HepG2 (cell line): ENCODE results near the gene LGALS8. TPM values are rescaled to one million over a fixed set of nuclear protein-coding genes. Genes with fewer than 3 reads are reported as not detected.

Experiments
- CEBPZ ChIP-seq: IDR thresholded peaks from 2 replicates; pipeline ENCODE4 v1.6.1; 2012; ENCODE audit warnings: low read length, improper control_type of control experiment
- JUNB ChIP-seq: sonication (generic); formaldehyde crosslinking; IDR thresholded peaks from 2 replicates; pipeline ENCODE4 v1.8.0; 2022; ENCODE audit warnings: missing genetic modification reagents, mild to moderate bottlenecking, borderline replicate concordance
- KLF12 ChIP-seq: sonication (generic); formaldehyde crosslinking; IDR thresholded peaks from 2 replicates; pipeline ENCODE4 v1.4.0; 2020; ENCODE audit warnings: missing genetic modification reagents, borderline replicate concordance
- KLF16 ChIP-seq, 2 experiments: sonication (generic) in 1 of 2; formaldehyde crosslinking in 1 of 2; IDR thresholded peaks; 2 replicates each; pipeline versions ENCODE4 v1.6.1 to v1.8.0; 2016 to 2023; ENCODE audit warnings: missing genetic modification reagents in 2 of 2, missing compliant biosample characterization in 1 of 2
- MYNN ChIP-seq: sonication (generic); formaldehyde crosslinking; IDR thresholded peaks from 2 replicates; pipeline ENCODE4 v1.4.0; 2020; ENCODE audit warnings: mild to moderate bottlenecking, low read depth, missing genetic modification reagents
- NCOA2 ChIP-seq: sonication (generic); formaldehyde crosslinking; IDR thresholded peaks from 2 replicates; pipeline ENCODE4 v1.8.0; 2022; ENCODE audit warnings: inconsistent platforms
- NFATC3 ChIP-seq: sonication (generic); formaldehyde crosslinking; IDR thresholded peaks from 2 replicates; pipeline ENCODE4 v1.5.1; 2020; ENCODE audit warnings: mild to moderate bottlenecking, missing genetic modification reagents
- NR2C2 ChIP-seq: sonication (generic); formaldehyde crosslinking; IDR thresholded peaks from 2 replicates; pipeline ENCODE4 v1.4.0; 2020; ENCODE audit warnings: missing genetic modification reagents, mild to moderate bottlenecking, moderate library complexity, borderline replicate concordance
- PITX1 ChIP-seq: sonication (generic); formaldehyde crosslinking; IDR thresholded peaks from 2 replicates; pipeline ENCODE4 v1.5.1; 2020; ENCODE audit warnings: mild to moderate bottlenecking, missing genetic modification reagents
- RBM22 ChIP-seq: fragments of 200-400 bp; formaldehyde crosslinking; optimal IDR thresholded peaks from 2 replicates; pipeline ENCODE3; 2017; ENCODE audit warnings: mild to moderate bottlenecking, low read length, moderate library complexity
- SALL1 ChIP-seq: sonication (generic); formaldehyde crosslinking; IDR thresholded peaks from 2 replicates; pipeline ENCODE4 v1.8.0; 2022; ENCODE audit warnings: mild to moderate bottlenecking, missing genetic modification reagents
- SOX6 ChIP-seq, 2 experiments: fragments of 450-650 bp in 1 of 2; sonication (generic) in 1 of 2; formaldehyde crosslinking in 1 of 2; IDR thresholded peaks; 2 replicates each; pipeline versions ENCODE4 v1.4.0 to v1.6.1; 2017 to 2020; ENCODE audit warnings: antibody characterized with exemption in 1 of 2, mild to moderate bottlenecking in 1 of 2, missing genetic modification reagents in 1 of 2
- TFDP1 ChIP-seq: IDR thresholded peaks from 2 replicates; pipeline ENCODE4 v1.6.1; 2016; ENCODE audit warnings: missing compliant biosample characterization, missing genetic modification reagents, borderline replicate concordance
- THRA ChIP-seq: sonication (generic); formaldehyde crosslinking; IDR thresholded peaks from 2 replicates; pipeline ENCODE4 v1.4.0; 2020; ENCODE audit warnings: missing genetic modification reagents, borderline replicate concordance
- ZBTB38 ChIP-seq: sonication (generic); formaldehyde crosslinking; IDR thresholded peaks from 2 replicates; pipeline ENCODE4 v1.5.1; 2020; ENCODE audit warnings: mild to moderate bottlenecking, missing genetic modification reagents
- ZBTB49 ChIP-seq: sonication (generic); formaldehyde crosslinking; IDR thresholded peaks from 2 replicates; pipeline ENCODE4 v1.4.0; 2020; ENCODE audit warnings: missing genetic modification reagents, borderline replicate concordance
- ZKSCAN8 ChIP-seq: IDR thresholded peaks from 2 replicates; pipeline ENCODE4 v1.6.1; 2016; ENCODE audit warnings: borderline replicate concordance, missing genetic modification reagents, missing compliant biosample characterization
- ZNF138 ChIP-seq: sonication (generic); formaldehyde crosslinking; IDR thresholded peaks from 2 replicates; pipeline ENCODE4 v1.5.0; 2020; ENCODE audit warnings: mild to moderate bottlenecking, low read depth, missing genetic modification reagents
- ZNF33A ChIP-seq: sonication (generic); formaldehyde crosslinking; IDR thresholded peaks from 2 replicates; pipeline ENCODE4 v1.5.1; 2020; ENCODE audit warnings: missing genetic modification reagents, mild to moderate bottlenecking, moderate library complexity, borderline replicate concordance
- ZNF569 ChIP-seq: sonication (generic); formaldehyde crosslinking; IDR thresholded peaks from 2 replicates; pipeline ENCODE4 v1.5.0; 2020; ENCODE audit warnings: mild to moderate bottlenecking, missing genetic modification reagents, moderate library complexity, borderline replicate concordance
- ZNF878 ChIP-seq: sonication (generic); formaldehyde crosslinking; IDR thresholded peaks from 2 replicates; pipeline ENCODE4 v1.8.1; 2023; ENCODE audit warnings: mild to moderate bottlenecking, missing genetic modification reagents, moderate library complexity
- polyA plus RNA-seq, 8 experiments: library from polyadenylated mRNA; depleted of rRNA in 3 of 8; stranded (reverse) in 7 of 8; unstranded in 1 of 8; fragments of >200 nt; fragmentation: Illumina TruSeq in 4 of 8; extraction: Trizol in 4 of 8; gene quantifications; 2 replicates each; pipeline versions ENCODE4 v1.2.1 to v1.2.3, GENCODE V29; 2011 to 2016; ENCODE audit warnings: low read depth in 4 of 8, missing spikeins in 1 of 8, mixed read lengths in 1 of 8; ENCODE audit not compliant: insufficient read depth in 1 of 8
- total RNA-seq, 5 experiments: library from RNA; depleted of rRNA; stranded (reverse); fragments of >200 nt; fragmentation: Illumina TruSeq; extraction: Trizol; gene quantifications; 2 replicates each; pipeline ENCODE4 v1.2.3, GENCODE V29; 2016; ENCODE audit warnings: low read depth in 1 of 5

The LGALS8 gene
- total and polyA plus RNA-seq, 2 of the 13 experiments (the other 11 are each of a cell fraction or from before 2014, with no cell fraction given): 29.3 to 185 TPM

- TF ChIP-seq CEBPZ: no peak
- peak; percentile 99 for TF ChIP-seq THRA (CRISPR knock-in tag)
- no peak; the same call in 1 of the 2 replicates for TF ChIP-seq SALL1 (CRISPR knock-in tag)
- TF ChIP-seq NCOA2 (CRISPR knock-in tag): peak; percentile 84
- no peak for TF ChIP-seq ZNF569 (CRISPR knock-in tag)
- peak; percentile 94 for TF ChIP-seq PITX1
- TF ChIP-seq TFDP1: no peak
- TF ChIP-seq SOX6 (IDR thresholded peaks at IDR 0.05): no peak
- no peak for TF ChIP-seq SOX6 (CRISPR knock-in tag; IDR thresholded peaks at IDR 0.05)
- TF ChIP-seq KLF16 (CRISPR knock-in tag; IDR thresholded peaks at IDR 0.05): peak in 1 of 2 experiments; percentile 36; a peak in 1 of 4 replicates
- no peak for TF ChIP-seq NFATC3 (CRISPR knock-in tag)
- no peak for TF ChIP-seq ZNF138
- TF ChIP-seq ZKSCAN8 (CRISPR knock-in tag): peak; percentile 60; the same call in 1 of the 2 replicates
- no peak for TF ChIP-seq JUNB (CRISPR knock-in tag)
- TF ChIP-seq NR2C2 (CRISPR knock-in tag): no peak
- no peak for TF ChIP-seq ZBTB49 (CRISPR knock-in tag)
- TF ChIP-seq ZNF33A (CRISPR knock-in tag): no peak
- no peak for TF ChIP-seq MYNN
- no peak for TF ChIP-seq ZNF878
- TF ChIP-seq KLF12 (CRISPR knock-in tag): no peak
- TF ChIP-seq RBM22: no peak
- TF ChIP-seq ZBTB38 (CRISPR knock-in tag): no peak
Measured at GRCh38 chr1:236514703-236515442, 8.9 kb upstream of the LGALS8 start (continued).
